ENCODE measurements around the gene GID4.

The GID4 gene

DNA sequence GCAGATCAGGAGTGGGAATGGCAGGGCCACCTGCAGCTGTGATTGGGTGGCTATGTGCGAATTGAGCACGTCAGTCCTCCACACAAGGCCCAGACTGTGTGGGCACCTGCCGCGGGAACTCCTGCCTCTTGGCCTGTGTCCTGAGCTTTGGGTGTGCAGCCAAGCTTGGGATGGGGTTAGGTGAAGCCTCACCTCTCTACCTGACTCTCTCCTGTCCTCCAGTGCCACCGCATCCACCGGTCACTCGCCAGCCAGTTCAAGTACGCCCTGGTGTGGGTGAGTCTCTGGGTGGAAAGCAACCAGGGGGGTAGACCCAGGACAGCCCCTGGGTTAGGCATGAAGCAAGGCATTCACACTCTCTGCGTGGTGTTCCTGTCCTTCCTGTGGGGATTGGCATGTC, 67.0 kb downstream of the GID4 start:
- no peak for DNase-seq (ENCODE audit: low read depth)
- TF ChIP-seq, protein P1, sequence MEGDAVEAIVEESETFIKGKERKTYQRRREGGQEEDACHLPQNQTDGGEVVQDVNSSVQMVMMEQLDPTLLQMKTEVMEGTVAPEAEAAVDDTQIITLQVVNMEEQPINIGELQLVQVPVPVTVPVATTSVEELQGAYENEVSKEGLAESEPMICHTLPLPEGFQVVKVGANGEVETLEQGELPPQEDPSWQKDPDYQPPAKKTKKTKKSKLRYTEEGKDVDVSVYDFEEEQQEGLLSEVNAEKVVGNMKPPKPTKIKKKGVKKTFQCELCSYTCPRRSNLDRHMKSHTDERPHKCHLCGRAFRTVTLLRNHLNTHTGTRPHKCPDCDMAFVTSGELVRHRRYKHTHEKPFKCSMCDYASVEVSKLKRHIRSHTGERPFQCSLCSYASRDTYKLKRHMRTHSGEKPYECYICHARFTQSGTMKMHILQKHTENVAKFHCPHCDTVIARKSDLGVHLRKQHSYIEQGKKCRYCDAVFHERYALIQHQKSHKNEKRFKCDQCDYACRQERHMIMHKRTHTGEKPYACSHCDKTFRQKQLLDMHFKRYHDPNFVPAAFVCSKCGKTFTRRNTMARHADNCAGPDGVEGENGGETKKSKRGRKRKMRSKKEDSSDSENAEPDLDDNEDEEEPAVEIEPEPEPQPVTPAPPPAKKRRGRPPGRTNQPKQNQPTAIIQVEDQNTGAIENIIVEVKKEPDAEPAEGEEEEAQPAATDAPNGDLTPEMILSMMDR (IDR thresholded peaks at IDR 0.05; ENCODE audit: control insufficient read depth, extremely low read depth, insufficient read depth), result no peak

DNA sequence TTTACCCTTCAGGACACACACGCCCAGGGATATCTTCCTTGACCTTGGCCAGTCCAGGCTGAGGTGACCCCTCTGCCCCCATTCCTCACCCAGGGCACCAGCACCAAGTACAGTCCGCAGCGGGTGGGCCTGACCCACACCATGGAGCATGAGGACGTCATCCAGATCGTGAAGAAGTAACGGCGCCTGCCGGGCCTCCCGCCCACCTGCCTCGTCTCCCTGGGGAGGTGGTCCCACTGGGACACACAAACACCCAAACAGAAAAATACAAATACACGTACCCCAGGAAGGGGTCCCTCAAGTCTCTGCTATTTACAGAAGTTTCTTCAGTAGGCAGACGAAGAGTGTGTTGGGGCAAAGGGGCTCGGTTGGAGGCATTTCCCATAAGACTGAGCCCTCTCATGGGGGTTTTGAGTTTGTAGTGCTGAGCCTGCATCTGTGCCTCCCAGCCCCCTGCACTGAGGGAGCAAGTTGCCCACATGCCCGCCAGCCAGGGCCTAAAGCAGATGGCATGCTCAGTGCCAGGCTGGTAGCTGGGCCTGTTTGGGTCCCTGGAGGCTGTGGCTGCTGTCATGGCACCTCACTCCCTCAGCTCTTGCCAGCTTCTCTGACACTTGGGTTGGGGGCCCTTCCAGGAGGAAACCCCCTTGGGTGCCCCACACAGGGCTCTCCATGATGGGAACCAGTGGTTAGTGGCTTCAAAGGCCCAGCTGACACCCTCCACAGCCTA, 68.0 kb downstream of the GID4 start:
- DNase-seq (ENCODE audit: low read depth), result no peak
- no peak overlapping the region for H3K4me3 ChIP-seq (ENCODE audit: low read depth, low read length)
- TF ChIP-seq, protein P1 (IDR thresholded peaks at IDR 0.05; ENCODE audit: control insufficient read depth, extremely low read depth, insufficient read depth), result no peak

More for the DNA sequence above, 67.0 kb downstream of the GID4 start:
- no peak overlapping the region for H3K4me3 ChIP-seq (ENCODE audit: low read depth, low read length)

DNA sequence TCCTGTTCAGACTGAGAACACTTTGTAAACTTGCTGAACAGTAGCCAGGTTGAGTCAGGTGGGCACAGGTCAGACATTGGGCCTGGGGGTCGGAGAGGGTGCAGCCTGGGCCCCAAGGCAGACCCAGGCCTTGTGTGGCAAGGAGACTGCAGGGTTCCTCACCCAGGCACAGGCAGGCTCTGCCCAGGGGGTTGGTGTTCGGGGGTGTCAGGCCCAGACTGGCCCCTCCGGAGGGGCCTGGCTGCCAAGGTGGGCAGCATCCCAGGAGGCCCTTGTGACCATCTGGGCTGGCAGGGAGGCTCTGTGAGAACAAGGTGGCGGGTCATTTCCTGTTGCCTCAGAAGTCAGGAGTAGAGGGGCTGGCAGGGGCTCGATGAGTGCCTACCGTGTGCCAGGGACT, 68.8 kb downstream of the GID4 start:
- TF ChIP-seq, protein P1 (IDR thresholded peaks at IDR 0.05; ENCODE audit: control insufficient read depth, extremely low read depth, insufficient read depth), result no peak
- DNase-seq (ENCODE audit: low read depth), result no peak
- H3K4me3 ChIP-seq (ENCODE audit: low read depth, low read length), result no peak overlapping the region

DNA sequence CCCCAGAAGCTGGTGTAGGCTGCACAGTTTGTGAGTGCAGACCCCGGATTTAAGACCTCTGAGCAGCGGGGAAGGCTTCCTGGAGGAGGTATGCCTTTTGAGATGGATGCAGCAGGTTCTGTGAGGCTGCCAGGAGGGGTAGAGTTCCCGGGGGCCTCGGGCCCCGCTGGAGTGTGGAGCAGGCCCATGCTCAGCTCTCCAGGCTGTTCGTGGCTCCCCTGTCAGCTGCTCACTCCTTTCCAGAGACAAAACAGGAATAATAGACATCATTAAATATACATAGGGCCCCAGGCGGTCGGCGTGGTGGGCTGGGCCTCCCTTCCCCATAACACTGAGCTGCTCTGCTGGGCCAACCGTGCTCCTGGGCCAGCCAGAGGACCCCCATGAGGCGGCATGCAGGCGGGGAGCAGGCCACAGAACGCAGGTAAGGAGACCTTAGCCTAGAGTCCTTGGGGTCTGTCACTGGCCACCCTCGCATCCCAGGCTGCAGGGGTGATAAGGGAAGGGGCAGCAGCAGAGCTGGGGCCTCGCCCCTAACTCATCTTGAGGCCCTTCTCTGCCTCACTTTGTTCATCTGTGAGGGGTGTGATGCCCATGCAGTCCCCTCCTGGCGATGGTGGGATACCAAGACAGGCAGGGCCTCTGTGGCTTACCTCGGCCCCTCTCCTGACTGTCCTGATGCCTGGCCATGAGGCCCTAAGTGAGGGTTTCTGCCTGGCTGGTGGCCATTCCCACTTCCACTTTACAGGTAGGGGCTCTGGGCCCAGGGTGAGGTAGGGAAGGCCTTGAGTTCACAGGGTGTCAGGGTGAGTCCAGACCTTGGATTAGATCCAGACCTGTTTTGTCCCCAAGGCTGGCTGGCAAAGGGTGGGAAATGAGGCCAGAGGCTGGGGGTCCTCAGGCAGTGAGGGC, 69.4 kb downstream of the GID4 start, which contains the start of gene MYO15A:
Gene MYO15A (plus strand): TSS at position 356 of the 912 bp plus-strand sequence. CDS start 10,045 bp downstream, outside the sequence.
- TF ChIP-seq, protein P1 (IDR thresholded peaks at IDR 0.05; ENCODE audit: control insufficient read depth, extremely low read depth, insufficient read depth), result no peak
- no peak within 1 kb of the TSS for H3K4me3 ChIP-seq (ENCODE audit: low read depth, low read length)
- no peak for DNase-seq (ENCODE audit: low read depth)

DNA sequence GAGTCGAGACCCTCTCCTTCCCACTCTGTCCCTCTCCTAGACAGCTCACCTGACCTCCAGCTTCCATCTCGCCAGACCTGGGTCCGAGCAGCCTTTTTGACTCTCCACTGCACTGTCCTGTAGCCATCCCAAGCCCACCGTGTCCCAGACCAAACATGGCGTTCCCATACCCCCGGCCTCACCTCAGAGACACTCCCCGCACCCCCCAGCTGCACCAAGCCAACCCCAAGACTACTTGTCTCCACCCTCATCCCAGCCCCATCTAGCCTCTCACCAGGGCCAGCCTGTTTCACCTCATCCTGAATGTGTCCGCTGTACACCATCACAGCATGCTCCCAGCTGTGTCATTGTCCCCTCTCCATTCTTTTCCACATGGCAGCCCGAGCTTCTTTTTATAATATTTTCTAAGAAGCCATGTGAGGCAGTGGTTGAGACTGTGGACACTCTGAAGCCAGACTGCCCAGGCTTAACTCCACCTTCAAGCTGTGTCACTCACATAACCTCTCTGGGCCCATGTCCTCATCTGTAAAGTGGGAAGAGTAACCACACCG, 70.8 kb downstream of the GID4 start:
- no peak overlapping the region for H3K4me3 ChIP-seq (ENCODE audit: low read depth, low read length)
- TF ChIP-seq, protein P1 (IDR thresholded peaks at IDR 0.05; ENCODE audit: control insufficient read depth, extremely low read depth, insufficient read depth), result no peak
- DNase-seq (ENCODE audit: low read depth), result no peak

DNA sequence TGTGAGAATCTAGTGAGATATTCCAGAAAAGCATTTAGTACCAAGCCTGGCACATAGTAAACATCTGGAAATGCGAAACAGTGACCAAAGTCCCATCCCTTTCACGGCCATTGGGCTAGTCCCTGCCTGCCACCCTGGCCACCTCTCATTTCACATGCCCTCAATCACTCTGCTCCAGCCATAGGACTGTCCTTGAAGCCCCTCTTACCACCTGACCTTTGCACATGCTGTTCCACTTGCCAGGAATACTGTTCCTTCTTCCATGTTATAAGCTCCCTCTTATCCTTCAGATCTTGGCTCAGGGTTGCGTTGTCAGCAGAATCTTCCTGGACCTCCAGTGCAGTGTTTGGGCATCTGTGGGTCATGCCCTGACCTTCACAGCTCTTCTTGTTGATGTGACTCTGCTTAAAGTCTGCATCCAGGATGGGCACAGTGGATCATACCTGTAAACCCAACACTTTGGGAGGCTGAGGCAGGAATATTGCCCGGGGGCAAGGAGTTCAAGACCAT, 71.5 kb downstream of the GID4 start:
- TF ChIP-seq, protein P1 (IDR thresholded peaks at IDR 0.05; ENCODE audit: control insufficient read depth, extremely low read depth, insufficient read depth), result no peak
- no peak for DNase-seq (ENCODE audit: low read depth)
- no peak overlapping the region for H3K4me3 ChIP-seq (ENCODE audit: low read depth, low read length)

Data from LNCaP clone FGC (cell line).